GM21447 (cell line): Measurements from ENCODE around the gene GRK3.
"Not testable (repeated sequence)": the region's sequence is repeated elsewhere in the genome, so short reads cannot be mapped to it uniquely, and the experiment has no call there.

ENCODE experiments used
- ATAC-seq: cut with Tn5 transposase; IDR thresholded peaks from one replicate; pipeline ENCODE4 v1.9.1; 2021; ENCODE audit not compliant: unreplicated experiment

Gene GRK3

DNA sequence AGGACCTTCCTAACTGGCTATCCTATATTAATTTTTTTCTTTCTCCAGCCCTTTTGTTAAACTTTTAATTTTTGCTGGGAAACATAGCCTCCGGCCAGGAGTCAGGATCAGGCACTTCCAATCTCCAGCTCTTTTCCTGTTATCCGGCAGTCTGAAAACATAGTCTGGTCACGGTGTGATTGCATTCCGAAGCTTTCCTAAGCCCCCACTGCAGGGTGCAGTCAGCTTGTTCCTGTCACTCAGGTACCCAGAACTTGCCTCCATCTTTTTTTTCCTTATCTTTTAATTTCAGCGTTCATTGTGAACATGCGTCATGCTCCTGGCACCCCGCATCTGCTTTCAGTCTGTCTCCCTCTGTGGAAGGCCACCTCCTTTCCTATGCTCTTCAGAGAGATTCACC, 59.4 kb downstream of the GRK3 start:
- no peak for ATAC-seq

GRCh38 chr22:25624476-25624875, 60.0 kb downstream of the GRK3 start:
- no peak for ATAC-seq

- ATAC-seq: not testable (repeated sequence)
Observed at GRCh38 chr22:25625747-25626623, 61.5 kb downstream of the GRK3 start.

- ATAC-seq: no peak
Observed at GRCh38 chr22:25626624-25626990, 62.1 kb downstream of the GRK3 start.

DNA sequence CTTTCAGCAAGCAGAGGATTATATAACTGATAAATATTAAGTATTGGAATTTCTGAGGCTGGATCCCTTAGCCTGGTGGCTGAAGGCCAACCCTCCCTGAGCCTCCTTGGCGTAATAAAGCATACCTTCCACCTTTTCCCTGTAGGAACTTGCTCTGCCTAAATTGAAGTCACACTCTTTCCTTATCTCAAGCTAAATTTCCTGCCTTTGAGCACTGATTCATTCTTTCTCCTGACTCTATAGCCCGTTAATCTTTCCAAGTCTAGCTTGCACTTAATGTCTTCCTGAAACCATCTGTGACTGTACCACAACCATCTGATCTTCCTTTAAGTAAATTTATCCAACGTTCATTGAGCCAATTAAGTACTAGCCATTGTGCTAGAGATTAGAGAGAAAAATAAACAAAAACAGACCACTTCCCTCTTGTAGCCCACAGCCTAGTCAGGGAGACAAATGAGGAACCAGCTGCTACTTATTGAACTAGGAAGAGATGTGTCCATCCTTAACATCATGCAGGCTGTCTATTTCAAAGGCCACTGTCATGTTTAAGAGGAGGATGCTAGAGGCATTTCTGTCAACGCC, 62.9 kb downstream of the GRK3 start:
- ATAC-seq: no peak

DNA sequence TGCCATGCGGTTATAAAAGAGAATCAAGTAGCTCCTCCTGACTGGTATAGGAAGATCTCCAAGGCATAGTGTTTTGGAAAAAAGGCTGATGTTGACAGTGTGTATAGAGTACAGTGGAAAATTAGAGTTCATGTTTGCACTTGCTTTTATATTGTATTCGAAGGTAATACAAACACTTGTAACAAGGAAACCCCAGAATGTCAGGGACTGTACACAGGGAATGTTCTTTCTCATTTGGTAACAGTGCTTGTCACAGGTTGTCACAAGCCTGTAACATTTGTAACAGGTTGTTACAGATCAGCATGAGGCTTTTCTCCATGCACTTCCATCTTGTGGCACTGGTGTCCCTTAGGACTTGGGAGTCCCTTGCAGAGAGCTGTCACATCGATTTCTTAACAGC, 64.0 kb downstream of the GRK3 start:
- no peak for ATAC-seq

DNA sequence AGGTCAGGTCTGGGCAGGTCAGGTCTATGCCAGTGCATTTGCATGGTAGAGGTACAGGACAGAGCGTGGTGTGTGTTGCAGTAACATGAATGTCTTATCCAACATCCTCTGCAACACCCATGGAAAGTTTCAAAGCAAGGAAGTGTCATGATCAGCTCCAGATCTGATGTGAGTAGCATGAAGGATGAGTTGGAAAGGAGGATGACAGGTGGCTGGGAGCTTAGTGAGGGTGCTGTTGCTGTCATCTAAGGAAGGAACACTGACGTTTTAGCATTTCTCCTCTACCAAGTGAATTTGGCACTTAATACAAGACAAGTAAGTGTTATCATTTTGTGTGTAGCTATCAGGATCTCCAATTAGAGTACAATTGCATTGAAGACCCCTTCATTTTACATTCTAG, 65.1 kb downstream of the GRK3 start:
- ATAC-seq: no peak

DNA sequence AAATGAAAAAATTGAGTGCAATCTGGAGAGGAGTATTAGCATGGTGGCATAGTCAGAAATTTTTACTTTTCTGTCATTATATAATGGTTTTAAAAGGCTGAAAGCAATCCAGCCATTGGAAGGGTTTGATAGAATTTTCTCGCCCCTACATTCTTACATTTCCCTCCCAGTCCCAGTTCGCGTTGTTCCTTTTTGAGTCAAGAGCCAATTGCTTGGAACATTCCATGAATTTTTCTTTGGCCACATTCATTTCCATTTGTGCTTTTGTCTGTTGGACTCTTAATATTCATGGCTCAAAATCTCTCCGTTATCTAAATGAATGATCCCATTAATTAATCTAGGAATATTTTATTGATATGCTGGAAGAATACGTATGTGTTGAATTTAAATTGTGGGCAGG, 66.0 kb downstream of the GRK3 start:
- ATAC-seq: no peak

DNA sequence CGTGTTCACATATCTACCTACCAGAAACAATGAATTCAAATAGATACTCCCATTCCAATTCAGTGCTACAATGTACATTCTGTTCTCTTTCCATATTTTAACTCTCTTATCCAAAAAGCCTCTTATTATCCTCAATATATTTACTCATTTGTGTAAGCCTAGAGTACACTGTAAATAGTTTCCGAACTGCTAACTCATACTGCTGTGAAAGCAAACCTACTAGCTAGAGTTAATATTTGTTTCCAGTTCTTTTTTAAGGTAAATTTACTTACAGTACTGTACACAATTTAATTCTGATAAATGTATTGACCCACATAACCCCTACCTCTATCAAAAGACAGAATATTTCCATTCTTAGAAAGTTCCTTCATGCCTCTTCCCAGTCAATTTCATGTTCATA, 71.8 kb downstream of the GRK3 start:
- ATAC-seq: no peak

DNA sequence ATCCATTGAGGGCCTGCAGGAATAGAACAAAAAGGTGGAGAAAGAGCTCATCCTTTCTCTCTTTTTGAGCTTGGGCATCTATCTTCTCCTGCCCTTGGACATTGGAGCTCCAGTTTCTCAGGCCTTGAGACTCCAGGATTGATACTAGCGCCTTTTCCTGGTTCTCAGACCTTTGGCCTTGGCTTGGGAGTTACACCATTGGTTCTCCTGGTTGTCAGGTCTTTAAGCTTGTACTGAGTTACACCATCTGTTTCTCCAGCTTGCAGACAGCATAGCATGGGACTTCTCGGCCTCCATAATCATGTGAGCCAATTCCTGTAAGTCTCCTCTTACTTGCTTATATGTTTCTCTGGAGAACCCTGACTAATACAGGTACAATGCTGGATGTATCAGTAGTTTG, 72.6 kb downstream of the GRK3 start:
- no peak for ATAC-seq

GRCh38 chr22:25637672-25638071, 73.2 kb downstream of the GRK3 start:
- no peak for ATAC-seq

DNA sequence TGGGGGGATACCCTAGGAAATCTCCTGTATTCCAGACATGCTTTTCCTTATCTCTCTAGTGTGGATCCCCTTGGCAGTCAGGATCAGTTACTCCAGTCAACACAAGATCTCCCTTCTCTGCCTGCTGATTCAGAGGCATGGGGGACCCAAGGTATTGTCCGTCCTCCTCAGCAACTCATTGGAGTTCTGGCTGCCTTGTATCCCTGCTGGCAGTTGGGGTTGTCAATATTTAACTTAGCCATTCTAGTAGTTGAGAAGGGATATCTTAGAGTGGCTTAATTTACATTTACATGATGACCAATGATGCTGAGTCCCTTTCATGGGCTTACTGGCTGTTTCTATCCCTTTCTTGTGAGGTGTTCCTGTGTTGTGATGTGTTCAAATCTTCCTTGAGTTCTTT, 74.2 kb downstream of the GRK3 start:
- ATAC-seq: no peak

DNA sequence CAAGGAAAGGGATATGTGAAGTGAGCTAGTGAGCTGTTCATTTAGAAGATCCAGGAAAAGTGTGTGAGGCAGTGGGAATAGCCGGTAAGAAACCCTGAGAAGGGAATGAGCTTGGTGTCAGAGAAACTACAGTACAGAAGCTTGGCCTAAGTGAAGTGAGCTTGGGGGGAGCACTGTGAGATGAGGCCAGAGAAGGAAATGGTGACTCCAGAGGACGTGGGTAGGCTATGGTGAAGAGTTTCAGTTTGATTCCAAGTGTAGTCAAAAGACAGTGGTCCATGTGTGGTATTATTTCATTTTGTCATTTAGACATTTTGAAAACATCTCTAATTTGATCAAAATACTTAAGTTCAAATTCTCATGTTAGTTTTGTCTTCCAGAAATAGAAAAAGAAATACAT, 77.2 kb downstream of the GRK3 start:
- no peak for ATAC-seq

DNA sequence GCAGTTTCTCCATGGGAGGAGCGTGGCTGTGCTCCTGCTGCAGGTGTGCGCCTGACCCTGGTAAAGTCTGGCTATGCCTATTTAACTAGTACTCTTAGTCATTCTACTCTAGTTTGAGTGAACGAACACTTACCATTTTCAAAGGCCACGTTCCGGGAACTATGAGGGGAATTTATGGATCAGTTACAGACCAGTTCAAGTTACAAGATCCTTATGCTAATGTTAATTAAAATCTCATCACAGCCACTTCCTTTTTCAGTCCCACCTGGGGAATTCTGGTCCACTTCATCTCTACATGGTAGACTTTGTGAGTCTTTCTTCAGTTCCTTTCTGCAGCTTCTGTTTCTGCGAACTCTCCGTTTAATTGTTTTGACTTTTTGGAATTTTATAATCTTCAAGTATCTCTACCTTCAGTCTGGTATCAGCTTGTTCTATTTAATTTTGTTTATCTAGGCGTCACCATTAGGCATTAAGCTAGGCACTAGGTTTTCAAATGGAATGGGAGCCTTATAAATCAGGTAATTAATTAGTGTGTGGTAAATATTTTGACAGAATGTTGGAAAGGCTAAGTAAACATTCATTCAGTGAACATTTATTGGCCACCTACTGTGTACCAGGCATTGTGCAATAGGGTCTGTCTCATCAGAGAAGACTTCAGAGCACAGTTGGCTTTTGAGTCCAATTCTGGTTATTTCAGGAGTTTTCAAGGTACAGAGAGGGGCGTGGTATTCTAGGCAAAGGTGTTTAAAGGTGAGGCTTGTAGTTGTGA, 78.9 kb downstream of the GRK3 start:
- ATAC-seq: no peak

- ATAC-seq: no peak
Observed at GRCh38 chr22:25644122-25644521, 79.6 kb downstream of the GRK3 start.

DNA sequence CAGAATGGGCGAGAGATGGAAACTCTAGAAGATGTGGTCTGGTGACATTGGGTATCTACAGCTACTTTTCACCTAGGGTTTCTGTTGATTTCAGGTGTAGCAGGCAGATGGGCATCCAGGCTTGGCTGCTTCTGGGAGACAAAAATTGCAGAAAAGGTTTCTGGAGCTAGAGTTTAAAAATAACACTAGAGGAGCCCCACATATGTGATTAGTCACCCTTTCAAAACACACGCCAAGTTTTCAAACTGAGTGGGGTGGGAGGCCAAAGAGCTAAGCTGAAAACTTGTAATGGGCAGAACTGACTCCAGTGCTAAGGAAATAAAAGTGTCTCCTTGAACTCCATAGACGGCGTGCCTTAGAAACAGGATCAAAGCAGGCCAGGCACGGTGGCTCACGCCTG, 80.8 kb downstream of the GRK3 start:
- no peak for ATAC-seq

DNA sequence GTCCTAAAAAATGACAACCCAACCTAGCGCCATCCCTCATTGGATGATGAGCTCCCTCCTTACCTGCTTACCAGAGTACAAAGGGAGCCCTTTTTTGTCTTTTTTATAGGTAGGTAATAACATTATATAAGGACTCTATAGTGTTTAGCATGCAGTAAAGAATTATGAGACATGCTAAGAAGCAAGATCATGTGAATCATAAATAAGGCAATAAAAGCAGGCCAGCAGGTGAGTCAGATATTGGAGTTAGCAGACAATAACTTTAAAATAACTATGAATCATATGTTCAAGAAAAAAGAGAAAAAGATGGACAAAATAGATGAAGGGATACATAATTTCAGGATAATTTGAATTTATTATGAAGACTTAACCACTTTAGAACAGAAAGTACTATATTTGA, 81.5 kb downstream of the GRK3 start:
- ATAC-seq: no peak

DNA sequence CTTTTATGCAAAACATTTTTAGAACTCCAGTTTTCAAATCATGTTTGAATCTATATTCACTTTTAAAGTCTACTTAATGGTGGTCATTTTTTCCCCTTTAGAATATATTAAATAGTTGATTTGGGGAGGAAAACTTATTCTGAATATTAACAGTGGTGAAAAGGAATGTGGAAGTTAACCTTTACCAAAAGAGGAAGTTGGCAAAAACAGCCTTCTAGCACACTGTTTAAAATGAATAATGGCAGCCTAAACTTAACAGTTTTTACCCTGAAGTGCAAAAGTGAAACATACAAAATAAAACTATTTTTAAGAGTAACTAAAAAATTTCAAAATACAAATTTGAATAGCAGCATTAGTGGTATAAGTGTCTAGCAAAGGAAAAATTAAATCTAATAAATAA, 86.4 kb downstream of the GRK3 start:
- ATAC-seq: no peak

GRCh38 chr22:25651332-25652085, 87.0 kb downstream of the GRK3 start:
- ATAC-seq: no peak

- no peak for ATAC-seq
Observed at GRCh38 chr22:25654676-25655075, 90.2 kb downstream of the GRK3 start.

DNA sequence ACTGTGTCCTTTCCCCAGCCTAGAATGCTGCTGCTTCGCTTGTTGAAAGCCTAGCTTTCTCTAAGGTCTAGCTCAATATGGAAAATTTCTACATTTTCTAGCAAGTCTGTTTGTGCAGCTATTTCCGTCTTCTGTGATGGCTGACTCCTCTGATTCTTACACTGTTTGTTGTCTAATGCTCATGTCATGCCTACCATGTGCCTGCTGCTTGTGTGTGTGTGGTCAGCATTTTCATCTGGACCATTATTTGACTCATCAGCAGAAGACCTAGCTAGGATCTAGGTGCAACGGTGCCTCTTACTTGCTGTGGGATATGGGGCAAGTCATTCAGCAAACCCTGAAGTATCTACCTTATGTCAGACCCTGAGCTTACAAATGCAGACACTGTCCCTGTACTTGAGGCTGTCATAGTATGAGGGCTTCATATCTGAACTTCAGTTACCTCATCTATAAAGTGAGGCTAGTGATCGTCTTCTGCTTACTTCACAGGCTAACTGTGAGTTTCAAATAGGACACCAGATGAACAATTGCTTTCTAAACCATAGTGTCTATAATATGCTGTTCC, 91.0 kb downstream of the GRK3 start:
- no peak for ATAC-seq
